Embryonic facial prominence (tissue), 1 donor: Measurements from ENCODE around the gene SNCAIP.
"Not testable (repeated sequence)": the region's sequence is repeated elsewhere in the genome, so short reads cannot be mapped to it uniquely, and the experiment has no call there.

Experiments used
- DNase-seq: peaks from one replicate; pipeline ENCODE4 v3.0.0-alpha.2; 2016; ENCODE audit errors: extremely low spot score

The SNCAIP gene

DNA sequence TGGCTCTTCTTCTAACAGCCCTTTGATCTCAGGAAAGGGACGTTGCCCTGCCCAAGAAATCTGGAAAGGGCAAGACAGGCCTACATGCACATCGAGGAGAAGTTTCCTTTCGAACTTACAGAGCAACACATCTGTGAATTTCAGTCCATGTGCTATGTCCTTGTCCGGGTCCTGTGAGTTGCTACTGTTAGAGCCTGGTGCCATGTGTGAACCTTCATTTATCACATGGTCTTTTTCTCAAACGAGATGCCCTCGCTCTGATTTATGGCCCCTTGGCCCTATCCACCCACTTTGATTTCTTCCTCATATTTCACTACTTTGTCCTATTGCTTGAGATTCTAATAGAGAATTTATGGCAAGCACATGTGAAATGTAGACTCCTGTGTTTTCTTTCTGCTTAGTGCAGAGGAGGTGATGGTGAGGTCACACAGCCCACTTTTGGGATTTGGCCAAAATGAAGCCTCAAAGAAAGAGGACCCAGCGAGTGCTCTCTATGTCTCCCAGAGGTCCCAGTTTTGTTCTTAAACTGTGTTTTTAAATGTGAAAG lies 153.1 kb downstream of the SNCAIP start:
- DNase-seq: no peak

- no peak for DNase-seq
These were observed 154.0 kb downstream of the SNCAIP start for GRCh38 chr5:122465994-122466393.

DNA sequence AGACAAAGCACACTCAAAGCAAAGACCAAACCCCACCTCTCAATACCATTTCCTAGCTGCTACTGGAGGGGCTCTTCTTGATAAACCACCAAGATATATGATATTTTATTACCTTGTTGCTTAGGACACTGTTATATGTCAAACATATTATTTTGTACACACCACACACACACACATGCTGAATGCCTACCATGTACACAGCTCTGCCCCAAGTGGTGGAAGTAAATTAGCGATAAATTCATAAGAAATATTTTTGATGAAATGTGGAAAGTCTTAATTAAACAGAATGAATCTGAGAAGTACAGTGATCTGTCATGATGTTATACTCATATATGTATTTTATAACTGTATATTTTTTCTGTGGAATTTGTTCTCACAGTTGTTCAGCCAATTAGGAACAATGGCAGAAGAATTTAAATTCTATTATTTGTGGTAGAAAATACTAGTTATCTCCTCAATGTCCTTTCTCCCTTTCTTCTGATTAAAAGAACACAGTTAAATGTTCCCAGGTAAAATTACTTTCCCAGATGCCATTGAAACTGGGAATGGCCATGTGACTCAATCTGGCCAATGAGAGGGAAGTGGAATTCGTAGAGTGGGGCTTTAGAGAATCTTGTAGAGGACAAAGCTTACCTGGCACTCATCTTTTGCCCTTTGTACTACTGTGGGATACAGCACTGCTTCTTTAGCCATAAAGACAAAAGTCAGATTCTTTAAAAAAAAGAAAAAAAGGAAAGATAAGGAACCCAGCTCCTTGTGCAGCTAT lies 156.5 kb downstream of the SNCAIP start:
- no peak for DNase-seq

- no peak for DNase-seq
These were observed 157.4 kb downstream of the SNCAIP start for GRCh38 chr5:122469384-122469919.

DNA sequence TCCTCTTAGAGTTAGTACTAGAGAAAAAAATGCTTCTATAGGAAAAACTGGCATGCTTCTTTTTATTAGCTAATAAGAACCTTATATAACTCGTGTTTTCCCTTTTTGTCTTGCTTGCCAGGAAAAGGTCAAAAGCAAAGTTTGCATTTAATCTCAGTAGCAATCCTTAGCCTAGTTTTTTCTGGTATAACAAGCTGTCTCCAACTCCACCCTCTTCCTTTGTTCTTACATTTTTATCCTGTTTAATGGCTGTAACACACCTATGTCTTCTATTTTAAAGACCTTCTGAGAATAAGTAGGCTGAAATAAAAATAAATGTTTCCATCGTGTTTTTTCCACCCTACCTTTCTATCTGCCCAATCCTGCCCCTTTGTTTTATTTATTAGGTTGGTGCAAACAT lies 158.3 kb downstream of the SNCAIP start:
- DNase-seq: no peak

GRCh38 chr5:122471031-122471751 lies 159.2 kb downstream of the SNCAIP start:
- DNase-seq: no peak

DNA sequence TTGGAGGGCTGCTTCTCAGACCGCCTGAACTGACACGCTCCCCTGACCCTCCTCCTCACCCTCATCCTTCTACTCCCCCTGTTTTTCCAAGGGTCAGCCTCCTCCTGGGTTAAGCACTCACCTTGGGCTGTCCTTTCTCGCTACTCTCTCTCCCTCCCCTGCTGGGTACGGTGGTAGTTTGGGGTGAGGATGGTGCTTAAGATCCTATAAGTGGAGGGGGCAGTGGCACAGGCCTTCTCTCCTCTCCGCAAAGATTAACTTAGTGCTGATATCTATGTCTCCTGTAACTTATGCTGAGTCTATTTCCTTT lies 159.7 kb downstream of the SNCAIP start:
- no peak for DNase-seq

GRCh38 chr5:122473138-122473843 lies 161.3 kb downstream of the SNCAIP start:
- DNase-seq: no peak

DNA sequence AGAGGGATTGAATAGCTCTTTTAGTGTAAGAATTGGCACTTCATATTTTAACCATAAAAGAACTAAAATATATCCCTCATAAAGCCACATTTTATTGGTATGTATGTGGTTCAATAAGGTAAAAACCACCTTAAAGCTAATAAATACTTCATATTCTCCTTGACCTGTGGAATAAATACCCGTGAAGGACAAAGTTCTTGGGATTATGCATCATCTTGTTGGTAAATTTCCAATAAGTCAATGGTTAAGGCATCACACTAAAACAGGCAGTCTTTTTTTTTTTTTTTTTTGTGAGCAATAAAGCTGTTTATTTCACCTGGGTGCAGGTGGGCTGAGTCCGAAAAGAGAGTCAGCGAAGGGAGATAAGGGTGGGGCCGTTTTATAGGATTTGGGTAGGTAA lies 161.9 kb downstream of the SNCAIP start:
- no peak for DNase-seq

DNA sequence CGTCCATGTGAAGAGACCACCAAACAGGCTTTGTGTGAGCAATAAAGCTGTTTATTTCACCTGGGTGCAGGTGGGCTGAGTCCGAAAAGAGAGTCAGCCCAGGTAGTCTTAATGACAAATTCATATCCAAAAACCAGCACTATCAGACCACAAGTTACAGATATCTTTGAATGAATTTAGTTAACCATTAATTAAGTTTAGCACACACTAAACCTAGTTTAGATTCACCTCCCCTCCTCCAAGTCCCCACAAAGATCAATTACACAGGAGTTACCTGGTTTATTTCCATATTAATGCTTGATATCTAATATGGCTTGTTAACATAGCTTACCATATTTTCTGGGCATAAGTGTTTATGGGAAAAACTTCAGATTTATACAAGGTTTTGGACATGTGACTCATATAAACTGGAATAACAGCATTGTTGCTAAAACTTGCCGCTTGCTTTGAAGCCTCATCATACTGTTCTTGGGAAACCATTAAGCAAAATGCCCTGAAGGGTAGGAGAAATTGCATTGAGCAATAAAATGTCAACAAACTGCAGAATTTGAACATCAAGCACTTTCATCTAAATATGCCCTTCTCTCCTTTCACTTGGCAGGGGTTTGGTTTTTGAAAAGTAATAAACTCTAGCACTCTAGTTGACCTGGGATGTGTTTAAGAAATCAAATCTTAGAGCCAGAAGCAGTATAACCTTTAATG lies 166.9 kb downstream of the SNCAIP start:
- DNase-seq: peak; percentile 34

- no peak for DNase-seq
These were observed 168.1 kb downstream of the SNCAIP start for GRCh38 chr5:122480146-122480545.

- DNase-seq: no peak
These were observed 172.1 kb downstream of the SNCAIP start for GRCh38 chr5:122484103-122484502.

DNA sequence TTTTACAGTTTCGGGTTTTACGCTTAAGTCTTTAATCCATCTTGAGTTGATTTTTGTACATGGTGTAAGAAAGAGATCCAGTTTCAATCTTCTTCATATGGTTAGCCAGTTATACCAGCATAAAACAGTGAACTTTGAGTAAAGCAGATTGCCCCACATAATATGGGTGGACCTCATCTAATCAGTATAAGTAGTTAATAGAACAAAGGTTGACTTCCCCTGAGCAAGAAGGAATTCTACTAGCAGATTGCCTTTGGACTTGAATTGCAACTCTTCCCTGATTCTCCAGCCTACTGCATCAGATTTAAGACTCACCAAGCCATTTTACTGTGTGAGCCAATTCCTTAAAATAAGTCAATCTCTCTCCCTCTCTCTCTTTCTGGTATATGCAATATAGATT lies 173.2 kb downstream of the SNCAIP start:
- DNase-seq: no peak

DNA sequence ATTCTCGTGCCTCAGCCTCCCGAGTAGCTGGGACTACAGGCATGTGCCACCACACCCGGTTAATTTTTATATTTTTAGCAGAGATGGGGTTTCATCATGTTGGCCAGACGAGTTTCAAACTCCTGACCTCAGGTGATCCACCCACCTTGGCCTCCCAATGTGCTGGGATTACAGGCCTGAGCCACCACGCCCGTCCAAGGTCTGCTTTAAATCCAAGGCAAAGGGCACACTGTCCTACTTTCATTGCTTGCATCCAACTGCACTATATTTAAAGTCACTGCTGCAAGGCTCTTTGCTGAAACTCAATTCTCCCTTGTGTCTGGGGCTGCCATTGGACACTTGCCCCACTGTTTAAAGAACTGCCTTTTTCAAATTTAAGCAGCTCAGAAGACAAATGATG lies 174.6 kb downstream of the SNCAIP start:
- not testable (repeated sequence) for DNase-seq

DNA sequence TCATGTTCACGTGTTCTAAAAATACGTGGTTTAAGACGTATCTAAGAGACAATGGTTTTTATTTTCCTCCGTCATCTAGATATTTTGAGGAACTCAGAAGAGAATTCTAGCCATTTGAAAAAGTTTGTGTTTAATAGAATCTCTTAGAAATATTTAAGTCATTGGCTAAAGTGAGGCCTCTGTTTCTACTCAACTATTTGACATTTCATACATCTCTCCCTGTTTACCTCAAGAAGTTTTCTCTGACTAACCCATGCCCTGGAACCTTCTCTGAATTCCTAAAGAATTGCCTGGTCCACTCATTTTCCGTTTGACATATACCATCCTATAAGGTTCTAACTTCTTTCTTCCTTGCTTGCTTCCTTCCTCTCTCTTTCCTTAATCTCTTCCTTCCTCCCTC lies 178.7 kb downstream of the SNCAIP start:
- no peak for DNase-seq

GRCh38 chr5:122492675-122493074 lies 180.6 kb downstream of the SNCAIP start:
- no peak for DNase-seq

GRCh38 chr5:122493091-122494021 lies 181.3 kb downstream of the SNCAIP start:
- no peak for DNase-seq

DNA sequence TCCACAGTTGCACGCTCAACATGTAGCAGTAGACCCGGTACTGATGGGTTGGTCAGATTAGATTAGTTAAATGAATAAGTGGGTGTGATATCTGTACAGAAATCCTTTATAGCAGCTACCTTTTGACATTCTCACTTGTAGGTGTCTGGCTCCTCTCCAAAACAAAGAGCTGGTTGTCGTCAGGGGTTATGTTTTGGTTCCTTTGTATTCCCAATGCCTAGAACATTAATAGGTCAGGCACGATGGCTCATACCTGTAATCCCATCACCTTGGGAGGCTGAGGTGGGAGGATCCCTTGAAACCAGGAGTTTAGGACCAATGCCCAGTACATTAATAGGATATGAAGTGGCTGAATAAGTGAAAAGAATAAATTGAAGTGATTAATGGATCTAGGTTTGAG lies 182.1 kb downstream of the SNCAIP start:
- no peak for DNase-seq

- peak; percentile 28 for DNase-seq
These were observed 186.1 kb downstream of the SNCAIP start for GRCh38 chr5:122498163-122498562.

- no peak for DNase-seq
These were observed 187.5 kb downstream of the SNCAIP start for GRCh38 chr5:122499585-122499984.
